ENCODE measurements around the gene P2RY8.
"Not testable (repeated sequence)": the region's sequence is repeated elsewhere in the genome, so short reads cannot be mapped to it uniquely, and the experiment has no call there.

Gene P2RY8

GRCh38 chrX:1483843-1484637, 52.9 kb downstream of the P2RY8 start:
- no peak for TF ChIP-seq CTCF (IDR thresholded peaks at IDR 0.05; ENCODE audit: insufficient read depth, low read length, missing control alignments)
- DNase-seq (ENCODE audit: low read depth, low spot score): no peak
- ChIA-PET CTCF (no interaction called here), POLR2A (no interaction called here)
- H3K4me3 ChIP-seq (ENCODE audit: low read depth, low read length): no peak overlapping the region

GRCh38 chrX:1482530-1482928, 54.5 kb downstream of the P2RY8 start:
- H3K4me3 ChIP-seq (ENCODE audit: low read depth, low read length); CTCF ChIA-PET; POLR2A ChIA-PET; DNase-seq (ENCODE audit: low read depth, low spot score): not testable (repeated sequence)

- POLR2A ChIA-PET: no interaction called here
- TF ChIP-seq CTCF (IDR thresholded peaks at IDR 0.05; ENCODE audit: insufficient read depth, low read length, missing control alignments): no peak
- peak; percentile 57 for DNase-seq (ENCODE audit: low read depth, low spot score)
- CTCF ChIA-PET: no interaction called here
- peak overlapping the region; percentile 12; the same call in 1 of the 2 replicates for H3K4me3 ChIP-seq (ENCODE audit: low read depth, low read length)
These were observed 55.1 kb downstream of the P2RY8 start for GRCh38 chrX:1481636-1482529.

- CTCF ChIA-PET: no interaction called here
These were observed 56.8 kb downstream of the P2RY8 start for GRCh38 chrX:1480082-1480785.

GRCh38 chrX:1477801-1478458, 59.1 kb downstream of the P2RY8 start:
- H3K4me3 ChIP-seq (ENCODE audit: low read depth, low read length): no peak overlapping the region
- DNase-seq (ENCODE audit: low read depth, low spot score): no peak
- ChIA-PET CTCF (no interaction called here), POLR2A (no interaction called here)
- no peak for TF ChIP-seq CTCF (IDR thresholded peaks at IDR 0.05; ENCODE audit: insufficient read depth, low read length, missing control alignments)

More at GRCh38 chrX:1480082-1480785, 56.8 kb downstream of the P2RY8 start:
- no peak overlapping the region for H3K4me3 ChIP-seq (ENCODE audit: low read depth, low read length)
- no peak for TF ChIP-seq CTCF (IDR thresholded peaks at IDR 0.05; ENCODE audit: insufficient read depth, low read length, missing control alignments)
- DNase-seq (ENCODE audit: low read depth, low spot score): no peak
- POLR2A ChIA-PET: no interaction called here

GRCh38 chrX:1477229-1477628, 59.8 kb downstream of the P2RY8 start:
- POLR2A ChIA-PET: no interaction called here
- TF ChIP-seq CTCF (IDR thresholded peaks at IDR 0.05; ENCODE audit: insufficient read depth, low read length, missing control alignments): no peak
- DNase-seq (ENCODE audit: low read depth, low spot score): no peak
- CTCF ChIA-PET: no interaction called here
- H3K4me3 ChIP-seq (ENCODE audit: low read depth, low read length): no peak overlapping the region
